Fibroblast of the aortic adventitia (primary cell): ENCODE measurements around the gene KCTD16. TPM values are rescaled to one million over a fixed set of nuclear protein-coding genes. Genes with fewer than 3 reads are reported as not detected.

Experiments used
- DNase-seq: peaks from one replicate; pipeline ENCODE4 v3.0.0-alpha.2; 2010; ENCODE audit warnings: low read depth
- H3K4me3 ChIP-seq: 2 replicates; pipeline ENCODE4 v1.5.1; 2011; ENCODE audit warnings: low read depth, mild to moderate bottlenecking, control low read depth, low read length, moderate library complexity
- total RNA-seq: library from RNA; depleted of rRNA; stranded (reverse); fragments of >200 nt; gene quantifications from 2 replicates; pipeline ENCODE4 v1.2.3, GENCODE V29; 2012; ENCODE audit warnings: low replicate concordance
- TF ChIP-seq, protein P1 (sequence below): IDR thresholded peaks from 2 replicates; pipeline ENCODE4 v1.5.1; 2011; ENCODE audit warnings: mild to moderate bottlenecking, low read length, control low read depth, inconsistent platforms; ENCODE audit not compliant: insufficient read depth

The KCTD16 gene
- total RNA-seq, 1 donor = 12.6 TPM

DNA sequence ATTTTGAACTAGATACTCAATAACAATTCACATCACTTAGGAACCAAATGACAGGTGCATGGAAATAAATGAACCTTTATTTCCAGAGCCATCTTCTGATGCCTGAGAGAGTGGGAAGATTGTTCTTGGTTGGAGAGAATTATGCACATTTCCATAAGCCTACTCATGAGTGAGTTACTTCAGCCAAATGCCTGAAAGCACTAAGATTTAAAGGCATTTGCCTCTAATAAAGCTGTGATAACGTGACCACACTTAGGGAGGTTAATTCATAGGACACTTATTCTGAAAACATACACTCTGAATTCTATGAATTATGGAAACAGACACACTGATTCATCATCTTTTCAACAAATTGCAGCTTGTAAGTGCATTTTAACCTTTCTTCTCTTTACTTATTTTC, 40.0 kb downstream of the KCTD16 start:
- DNase-seq = no peak
- TF ChIP-seq, protein P1, sequence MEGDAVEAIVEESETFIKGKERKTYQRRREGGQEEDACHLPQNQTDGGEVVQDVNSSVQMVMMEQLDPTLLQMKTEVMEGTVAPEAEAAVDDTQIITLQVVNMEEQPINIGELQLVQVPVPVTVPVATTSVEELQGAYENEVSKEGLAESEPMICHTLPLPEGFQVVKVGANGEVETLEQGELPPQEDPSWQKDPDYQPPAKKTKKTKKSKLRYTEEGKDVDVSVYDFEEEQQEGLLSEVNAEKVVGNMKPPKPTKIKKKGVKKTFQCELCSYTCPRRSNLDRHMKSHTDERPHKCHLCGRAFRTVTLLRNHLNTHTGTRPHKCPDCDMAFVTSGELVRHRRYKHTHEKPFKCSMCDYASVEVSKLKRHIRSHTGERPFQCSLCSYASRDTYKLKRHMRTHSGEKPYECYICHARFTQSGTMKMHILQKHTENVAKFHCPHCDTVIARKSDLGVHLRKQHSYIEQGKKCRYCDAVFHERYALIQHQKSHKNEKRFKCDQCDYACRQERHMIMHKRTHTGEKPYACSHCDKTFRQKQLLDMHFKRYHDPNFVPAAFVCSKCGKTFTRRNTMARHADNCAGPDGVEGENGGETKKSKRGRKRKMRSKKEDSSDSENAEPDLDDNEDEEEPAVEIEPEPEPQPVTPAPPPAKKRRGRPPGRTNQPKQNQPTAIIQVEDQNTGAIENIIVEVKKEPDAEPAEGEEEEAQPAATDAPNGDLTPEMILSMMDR = no peak
- no peak overlapping the region for H3K4me3 ChIP-seq

DNA sequence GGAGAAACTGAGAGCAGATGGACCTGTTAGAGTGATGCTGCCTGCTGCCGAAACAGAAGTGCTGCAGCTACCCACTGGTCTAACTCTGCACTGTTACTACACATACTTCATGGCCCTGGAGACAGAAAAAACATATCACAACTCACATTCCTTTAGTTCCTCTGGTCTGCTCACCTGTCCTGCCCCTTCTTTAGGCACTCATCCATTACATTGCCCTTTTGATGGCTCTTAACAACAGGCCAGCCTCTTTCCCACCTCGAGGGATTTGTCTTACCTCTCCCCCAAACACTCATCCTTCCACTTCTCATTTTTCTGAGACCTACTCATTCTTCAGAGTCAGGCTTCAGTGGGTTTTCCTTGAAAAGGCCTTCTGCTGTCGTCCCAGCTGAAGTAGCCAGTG, 49.2 kb downstream of the KCTD16 start:
- no peak for DNase-seq
- TF ChIP-seq, protein P1 = no peak
- no peak overlapping the region for H3K4me3 ChIP-seq

DNA sequence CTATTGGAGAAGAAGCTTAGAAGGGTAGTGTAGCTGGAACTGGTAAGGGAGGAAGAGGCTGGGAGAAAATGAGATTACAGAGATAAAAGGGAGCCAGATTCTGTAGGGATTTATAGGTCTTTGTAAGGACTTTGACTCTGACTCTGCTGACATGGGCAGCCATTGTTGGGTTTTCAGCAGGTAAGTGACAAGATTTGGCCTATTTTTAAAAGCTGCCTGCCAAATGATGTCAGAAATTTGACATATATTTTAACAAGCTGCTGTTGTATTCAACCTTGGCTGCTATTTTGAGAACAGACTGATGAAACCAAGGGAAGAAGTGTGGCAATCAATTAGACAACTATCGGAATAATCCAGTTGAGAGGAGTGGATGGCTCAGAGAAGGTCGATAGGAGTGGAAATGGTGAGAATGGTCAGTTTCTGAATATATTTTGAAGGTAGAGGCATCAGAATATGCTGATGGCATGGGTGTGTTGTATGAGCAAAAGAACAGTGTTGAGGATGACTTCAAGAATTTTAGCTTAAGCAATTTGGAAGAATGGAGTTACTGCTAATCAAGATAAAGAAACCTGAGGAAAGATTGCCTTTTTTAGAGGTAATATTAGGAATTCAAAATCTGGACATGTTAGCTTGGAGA, 56.8 kb downstream of the KCTD16 start:
- TF ChIP-seq, protein P1 = no peak
- peak; percentile 11 for DNase-seq
- no peak overlapping the region for H3K4me3 ChIP-seq

GRCh38 chr5:144230806-144231205, 60.1 kb downstream of the KCTD16 start:
- no peak overlapping the region for H3K4me3 ChIP-seq
- TF ChIP-seq, protein P1 = no peak
- DNase-seq = peak; percentile 10

DNA sequence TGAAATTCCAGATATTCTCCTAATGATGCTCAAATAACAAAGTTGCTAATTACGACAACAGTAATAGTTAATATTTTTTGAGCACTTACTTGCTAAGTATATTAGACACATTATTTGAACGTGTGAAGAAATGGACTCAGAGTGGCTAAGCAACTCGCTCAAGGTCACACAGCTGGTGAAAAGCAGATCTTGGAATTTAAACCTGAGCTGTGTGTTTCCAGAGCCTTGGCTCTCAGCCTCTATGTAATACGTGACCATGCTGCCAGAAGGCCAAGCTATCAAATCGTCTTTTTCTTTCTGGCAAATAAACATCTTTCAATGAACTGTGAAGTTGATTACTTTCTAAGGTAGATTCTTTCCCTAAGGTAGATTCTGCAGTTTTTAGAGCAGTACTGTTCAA, 61.6 kb downstream of the KCTD16 start:
- DNase-seq = no peak
- TF ChIP-seq, protein P1 = no peak
- no peak overlapping the region for H3K4me3 ChIP-seq

GRCh38 chr5:144236499-144236898, 65.8 kb downstream of the KCTD16 start:
- H3K4me3 ChIP-seq = no peak overlapping the region
- DNase-seq = no peak
- TF ChIP-seq, protein P1 = no peak

GRCh38 chr5:144237851-144238250, 67.2 kb downstream of the KCTD16 start:
- peak; percentile 65 for DNase-seq
- TF ChIP-seq, protein P1 = no peak
- no peak overlapping the region for H3K4me3 ChIP-seq
